Amniotic stem cell (primary cell): ENCODE results near the gene LYSMD4.

ENCODE experiments used
- DNase-seq: peaks from one replicate; lab custom pipeline; 2025; lab: John Stamatoyannopoulos, UW

Gene LYSMD4

DNA sequence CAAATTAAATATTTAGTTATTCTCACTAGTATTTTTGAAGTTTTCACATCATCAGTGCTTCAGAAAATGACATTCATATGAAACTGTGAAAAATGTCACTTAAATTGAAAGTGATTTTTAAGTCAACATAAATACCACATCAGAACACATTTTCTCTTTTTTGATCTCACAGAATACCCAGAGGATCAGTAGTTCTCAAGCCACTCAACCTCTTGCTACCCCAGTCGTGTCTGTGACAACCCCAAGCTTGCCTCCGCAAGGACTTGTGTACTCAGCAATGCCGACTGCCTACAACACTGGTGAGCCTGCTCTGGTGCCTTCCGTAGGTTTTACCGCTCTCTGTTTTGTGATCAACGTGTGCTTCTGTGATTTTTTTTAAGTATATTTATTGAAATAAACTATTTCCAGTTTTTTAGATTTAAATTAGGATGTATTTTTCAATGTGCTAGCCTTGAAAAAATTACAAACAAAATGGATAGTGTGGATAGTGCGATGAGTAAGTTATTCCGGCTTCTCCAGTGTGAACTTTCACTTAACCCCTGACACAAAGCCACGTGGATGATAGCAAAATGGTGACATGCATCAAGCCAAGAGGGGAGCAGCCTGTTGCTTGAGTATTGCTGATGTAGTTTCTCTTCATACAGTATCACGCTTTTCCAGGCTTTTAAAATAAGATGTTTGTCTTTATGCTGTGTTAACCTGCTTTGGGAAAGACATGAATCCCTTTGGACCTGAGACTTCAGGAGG is 26.5 kb downstream of the LYSMD4 start:
- no peak for DNase-seq

- peak; percentile 78 for DNase-seq
Observed at GRCh38 chr15:99704444-99704838, 28.8 kb downstream of the LYSMD4 start.

DNA sequence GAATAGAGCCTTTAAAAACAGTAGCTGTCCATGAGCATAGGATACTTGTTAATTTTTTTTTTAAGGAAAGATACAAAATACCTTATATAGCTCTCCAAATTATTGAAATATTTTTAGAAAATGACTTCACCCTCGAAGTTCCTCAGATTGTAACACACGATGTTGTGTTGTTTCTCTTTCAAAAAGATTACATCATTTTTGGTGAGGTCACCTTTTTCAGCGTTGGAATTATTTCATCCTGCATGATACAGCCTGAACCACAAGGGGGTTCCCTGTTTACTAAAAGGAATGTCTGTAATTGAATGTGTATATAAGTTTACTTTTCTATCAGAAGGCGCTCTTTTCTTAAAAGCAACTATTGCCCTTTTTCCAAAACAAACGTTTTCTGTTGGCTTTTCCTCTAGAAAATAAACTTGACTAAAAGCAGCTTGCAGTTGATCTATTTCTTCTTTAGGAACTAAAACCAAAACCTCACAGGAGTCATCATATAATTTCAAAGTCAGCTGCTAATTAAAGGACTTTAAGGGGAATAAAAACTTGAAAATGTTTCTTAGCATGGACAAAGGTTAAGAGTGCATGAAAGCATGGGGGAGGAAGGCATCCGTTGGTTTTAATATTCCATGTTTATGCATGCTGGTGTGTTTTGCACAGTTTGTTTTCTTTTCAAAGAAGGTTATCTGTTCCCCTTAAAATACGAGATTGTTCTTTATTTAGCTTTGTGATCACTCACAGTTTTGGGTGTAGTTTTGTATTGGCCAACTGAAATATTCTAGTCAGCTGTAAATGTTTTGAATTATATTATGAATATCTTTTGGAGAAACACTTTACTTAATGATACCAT is 29.4 kb downstream of the LYSMD4 start:
- DNase-seq = peak; percentile 79

DNA sequence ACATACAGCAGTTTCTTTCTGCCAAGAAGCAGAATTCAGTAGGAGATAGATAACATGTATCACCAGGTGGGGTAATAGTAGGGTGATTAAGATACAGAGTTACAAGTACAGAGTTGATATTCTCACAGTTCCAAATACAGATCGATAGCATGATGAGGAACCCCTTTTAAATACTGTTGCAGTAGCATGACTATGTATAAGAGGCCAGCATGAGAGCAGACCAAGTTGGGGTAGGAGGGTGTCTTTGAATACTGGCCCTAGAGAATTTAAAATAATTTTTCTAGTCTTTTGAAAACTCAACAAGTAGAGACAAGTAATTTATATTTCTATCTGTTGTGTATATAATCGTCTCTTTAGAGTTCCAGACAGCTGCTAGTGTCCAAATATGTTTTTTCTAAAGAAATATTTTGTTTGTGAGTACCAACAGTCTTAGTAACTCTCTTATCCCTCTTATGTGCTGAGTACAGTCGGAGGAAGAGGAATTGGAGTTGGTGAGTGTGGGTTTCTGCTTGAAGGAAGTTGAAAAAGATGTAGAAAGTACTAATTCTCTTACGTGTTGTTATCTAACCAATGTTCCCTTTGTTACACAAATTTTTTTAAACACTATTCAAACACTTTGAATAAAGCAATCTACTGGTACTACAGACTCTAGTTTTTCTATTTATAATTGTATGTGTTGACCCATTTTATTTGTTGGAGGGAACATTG is 30.2 kb downstream of the LYSMD4 start:
- no peak for DNase-seq

DNA sequence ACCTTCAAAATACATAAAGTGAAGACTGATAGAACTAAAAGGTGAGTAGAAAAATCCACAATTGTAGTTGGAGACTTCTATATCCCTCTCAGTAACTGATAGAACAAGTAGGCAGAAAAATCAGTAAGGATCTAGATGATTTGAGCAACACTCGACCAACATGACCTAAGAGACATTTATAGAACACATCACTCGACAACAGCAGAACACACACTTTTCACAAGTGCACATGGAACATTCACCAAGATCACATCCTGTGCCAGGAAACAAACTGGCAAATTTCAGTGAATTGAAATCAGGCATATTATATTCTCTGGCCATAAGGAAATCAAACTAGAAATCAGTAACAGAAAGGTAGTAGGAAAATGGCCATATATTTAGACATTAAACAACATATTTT is 37.1 kb downstream of the LYSMD4 start:
- DNase-seq = no peak

DNA sequence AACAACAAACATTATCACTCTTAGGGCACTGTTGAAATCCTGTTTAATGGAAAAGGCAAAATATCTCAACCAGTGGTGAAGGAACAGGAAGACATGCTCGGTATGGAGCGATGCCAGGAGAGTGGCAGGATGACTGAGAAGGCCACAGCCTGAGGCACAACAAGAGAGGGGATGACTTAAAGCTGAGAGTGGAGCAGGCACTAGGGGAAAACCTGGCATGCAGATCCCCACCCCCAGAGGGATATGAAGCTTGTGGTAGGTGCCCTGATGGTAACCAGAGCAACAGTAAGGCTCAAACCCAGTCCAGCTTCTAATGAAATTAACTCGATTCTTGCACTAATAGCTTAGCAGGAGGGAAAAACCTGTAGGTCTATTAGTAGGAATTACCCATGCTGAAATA is 40.4 kb downstream of the LYSMD4 start:
- DNase-seq = no peak

GRCh38 chr15:99686290-99686689 is 46.9 kb downstream of the LYSMD4 start:
- DNase-seq = no peak

- no peak for DNase-seq
Observed at GRCh38 chr15:99683000-99683670, 50.1 kb downstream of the LYSMD4 start.

DNA sequence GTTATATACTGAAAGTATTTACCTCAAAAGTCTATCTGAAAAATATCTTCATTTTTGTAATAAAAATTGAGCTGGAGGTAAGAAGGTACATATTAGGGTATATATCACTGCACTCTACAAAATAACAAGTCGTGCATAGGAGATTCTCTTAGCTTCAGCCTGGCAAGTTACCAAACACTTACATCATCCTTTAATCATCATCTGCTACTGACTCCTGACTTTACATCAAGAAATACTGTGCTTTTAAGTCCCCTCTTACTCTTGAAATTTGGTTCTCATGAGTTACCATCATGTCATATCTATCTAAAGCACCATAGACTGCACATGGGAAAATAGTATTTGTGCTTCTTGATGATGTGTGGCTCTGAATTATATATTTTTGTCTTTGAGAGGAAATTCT is 50.8 kb downstream of the LYSMD4 start:
- DNase-seq = peak; percentile 50

DNA sequence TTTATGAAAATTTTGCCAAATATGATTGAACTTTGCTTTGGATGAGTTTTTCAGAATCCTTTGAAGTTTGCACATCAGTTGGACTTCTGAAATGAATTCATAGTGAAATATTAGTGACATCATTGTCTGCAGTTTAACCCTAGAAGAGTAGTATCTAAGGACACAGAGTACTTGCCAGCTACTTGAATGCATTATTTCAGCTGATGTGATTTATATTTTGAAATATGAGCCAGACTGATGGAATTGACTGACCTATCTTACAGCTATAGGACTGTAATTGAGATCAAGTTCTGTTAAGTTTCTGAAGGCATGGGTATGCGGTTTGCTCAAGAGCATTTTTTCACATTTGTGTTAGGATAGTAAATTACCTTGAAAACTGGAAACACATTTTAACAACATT is 51.2 kb downstream of the LYSMD4 start:
- no peak for DNase-seq

DNA sequence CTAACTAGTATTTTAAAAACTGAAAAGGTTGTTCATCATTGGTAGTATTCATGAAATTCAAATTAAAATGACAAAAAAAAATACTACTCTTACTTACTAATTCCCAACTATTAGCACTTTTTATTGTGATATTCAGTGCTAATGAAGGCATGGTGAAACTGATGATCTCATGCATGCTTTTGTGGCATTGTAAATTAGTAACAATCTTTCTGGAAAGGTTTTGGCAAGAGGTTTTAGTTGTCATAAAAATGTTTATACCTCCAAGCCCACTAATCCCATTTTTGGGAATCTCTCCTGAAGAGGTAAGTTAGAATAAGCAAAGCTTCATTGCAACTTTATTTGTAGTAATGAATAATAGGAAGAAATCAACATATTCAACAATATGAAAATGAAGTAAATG is 53.0 kb downstream of the LYSMD4 start:
- no peak for DNase-seq

DNA sequence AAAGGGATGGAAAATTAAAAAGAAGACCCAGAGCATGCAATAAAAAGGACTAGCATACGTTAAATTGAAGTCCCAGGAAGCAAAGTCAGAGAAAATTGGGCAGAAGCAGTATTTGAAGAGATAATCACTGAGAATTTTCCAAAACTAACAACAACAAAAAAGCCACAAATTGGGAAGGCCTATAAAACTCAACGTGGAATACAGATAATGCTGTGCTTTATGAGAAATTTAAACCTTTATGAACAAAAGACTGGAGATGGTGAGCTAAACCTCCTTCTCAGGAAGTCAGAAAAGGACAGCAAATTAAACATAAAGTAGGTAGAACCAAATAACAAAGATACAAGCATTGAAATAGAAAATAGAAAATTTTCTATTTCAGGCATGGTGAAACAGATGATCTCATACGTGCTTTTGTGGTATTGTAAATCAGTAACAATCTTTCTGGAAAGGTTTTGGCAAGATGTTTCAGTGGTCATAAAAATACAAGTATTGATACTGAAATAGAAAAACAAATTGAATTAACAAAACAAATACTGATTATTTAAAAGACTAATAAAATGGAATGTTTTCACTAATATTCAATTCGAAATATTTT is 55.6 kb downstream of the LYSMD4 start:
- no peak for DNase-seq
